DOHH2 (cell line): Measurements from ENCODE around the gene SLC5A10.

Experiments
- EZH2phosphoT487 ChIP-seq: fragments of 200-600 bp; sonication (generic); IDR thresholded peaks from 2 replicates; pipeline ENCODE4 v1.6.1; 2017; ENCODE audit warnings: borderline replicate concordance, mild to moderate bottlenecking, antibody characterized with exemption, low read length, moderate library complexity, mixed read lengths
- TF ChIP-seq, protein P1 (sequence below): fragments of 200-600 bp; sonication (generic); IDR thresholded peaks from one replicate; pipeline ENCODE4 v1.5.1; 2014; ENCODE audit warnings: antibody characterized with exemption, mild to moderate bottlenecking, low read depth, low read length; ENCODE audit not compliant: poor library complexity, severe bottlenecking

DNA sequence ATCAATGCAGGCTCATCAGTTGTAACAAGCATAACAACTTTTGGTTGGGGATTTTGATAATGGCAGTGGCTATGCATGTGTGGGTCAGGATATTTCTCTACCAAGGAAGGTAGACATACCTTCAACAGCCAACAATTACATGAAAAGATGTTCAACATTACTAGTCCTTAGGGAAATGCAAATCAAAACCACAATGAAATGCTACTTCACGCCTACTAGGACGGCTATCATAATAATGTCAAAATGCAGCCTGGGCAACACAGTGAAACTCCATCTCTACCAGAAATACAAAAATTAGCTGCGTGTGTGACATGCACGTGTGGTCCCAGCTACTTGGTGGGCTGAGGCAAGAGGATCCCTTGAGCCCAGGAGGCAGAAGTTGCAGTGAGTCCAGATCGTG, 7.3 kb upstream of the SLC5A10 start:
- TF ChIP-seq, protein P1, sequence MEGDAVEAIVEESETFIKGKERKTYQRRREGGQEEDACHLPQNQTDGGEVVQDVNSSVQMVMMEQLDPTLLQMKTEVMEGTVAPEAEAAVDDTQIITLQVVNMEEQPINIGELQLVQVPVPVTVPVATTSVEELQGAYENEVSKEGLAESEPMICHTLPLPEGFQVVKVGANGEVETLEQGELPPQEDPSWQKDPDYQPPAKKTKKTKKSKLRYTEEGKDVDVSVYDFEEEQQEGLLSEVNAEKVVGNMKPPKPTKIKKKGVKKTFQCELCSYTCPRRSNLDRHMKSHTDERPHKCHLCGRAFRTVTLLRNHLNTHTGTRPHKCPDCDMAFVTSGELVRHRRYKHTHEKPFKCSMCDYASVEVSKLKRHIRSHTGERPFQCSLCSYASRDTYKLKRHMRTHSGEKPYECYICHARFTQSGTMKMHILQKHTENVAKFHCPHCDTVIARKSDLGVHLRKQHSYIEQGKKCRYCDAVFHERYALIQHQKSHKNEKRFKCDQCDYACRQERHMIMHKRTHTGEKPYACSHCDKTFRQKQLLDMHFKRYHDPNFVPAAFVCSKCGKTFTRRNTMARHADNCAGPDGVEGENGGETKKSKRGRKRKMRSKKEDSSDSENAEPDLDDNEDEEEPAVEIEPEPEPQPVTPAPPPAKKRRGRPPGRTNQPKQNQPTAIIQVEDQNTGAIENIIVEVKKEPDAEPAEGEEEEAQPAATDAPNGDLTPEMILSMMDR = no peak
- no peak for TF ChIP-seq EZH2phosphoT487
